Suprapubic skin (tissue), 3 donors: ENCODE data around the gene TMOD1.

Source experiments
- POLR2A ChIP-seq, 2 donors: fragments of 450-650 bp; IDR thresholded peaks; one replicate each; pipeline ENCODE4 v1.6.1; 2017; ENCODE audit warnings: antibody characterized with exemption in 2 of 2, mild to moderate bottlenecking in 2 of 2, moderate library complexity in 2 of 2
- TF ChIP-seq, protein P1 (sequence below), 2 donors: fragments of 200-600 bp in 1 of 2; fragments of 450-650 bp in 1 of 2; sonication (generic) in 1 of 2; IDR thresholded peaks; one replicate each; pipeline ENCODE4 v1.5.1; 2016 to 2019; ENCODE audit warnings: antibody characterized with exemption in 2 of 2, mild to moderate bottlenecking in 1 of 2, moderate library complexity in 1 of 2

- TF ChIP-seq, protein P1, sequence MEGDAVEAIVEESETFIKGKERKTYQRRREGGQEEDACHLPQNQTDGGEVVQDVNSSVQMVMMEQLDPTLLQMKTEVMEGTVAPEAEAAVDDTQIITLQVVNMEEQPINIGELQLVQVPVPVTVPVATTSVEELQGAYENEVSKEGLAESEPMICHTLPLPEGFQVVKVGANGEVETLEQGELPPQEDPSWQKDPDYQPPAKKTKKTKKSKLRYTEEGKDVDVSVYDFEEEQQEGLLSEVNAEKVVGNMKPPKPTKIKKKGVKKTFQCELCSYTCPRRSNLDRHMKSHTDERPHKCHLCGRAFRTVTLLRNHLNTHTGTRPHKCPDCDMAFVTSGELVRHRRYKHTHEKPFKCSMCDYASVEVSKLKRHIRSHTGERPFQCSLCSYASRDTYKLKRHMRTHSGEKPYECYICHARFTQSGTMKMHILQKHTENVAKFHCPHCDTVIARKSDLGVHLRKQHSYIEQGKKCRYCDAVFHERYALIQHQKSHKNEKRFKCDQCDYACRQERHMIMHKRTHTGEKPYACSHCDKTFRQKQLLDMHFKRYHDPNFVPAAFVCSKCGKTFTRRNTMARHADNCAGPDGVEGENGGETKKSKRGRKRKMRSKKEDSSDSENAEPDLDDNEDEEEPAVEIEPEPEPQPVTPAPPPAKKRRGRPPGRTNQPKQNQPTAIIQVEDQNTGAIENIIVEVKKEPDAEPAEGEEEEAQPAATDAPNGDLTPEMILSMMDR (IDR thresholded peaks at IDR 0.05): no peak
- no peak for TF ChIP-seq POLR2A (IDR thresholded peaks at IDR 0.05)
Measured at GRCh38 chr9:97527626-97528528, 26.4 kb downstream of the TMOD1 start.
